CD14-positive monocyte (primary cell): Measurements from ENCODE around the gene GTPBP6. TPM values are rescaled to one million over a fixed set of nuclear protein-coding genes. Genes with fewer than 3 reads are reported as not detected.

Experiments
- DNase-seq, 3 donors: peaks; one replicate each; pipeline ENCODE4 v3.0.0-alpha.2; 2011 to 2022
- H2AFZ ChIP-seq: 2 replicates; pipeline ENCODE4 v1.6.0; 2012; ENCODE audit warnings: mild to moderate bottlenecking, low read depth, low read length, inconsistent platforms; ENCODE audit not compliant: insufficient read depth, poor library complexity, severe bottlenecking
- H3K27ac ChIP-seq, 2 donors: 1 replicate in 1 of 2; 2 replicates in 1 of 2; pipeline ENCODE4 v1.5.1; 2012 to 2013; ENCODE audit warnings: low read length in 2 of 2, control low read depth in 1 of 2, inconsistent platforms in 1 of 2, low read depth in 1 of 2, mild to moderate bottlenecking in 1 of 2
- H3K27me3 ChIP-seq, 2 donors: one replicate each; pipeline versions ENCODE4 v1.6.0 to v1.6.1; 2011 to 2013; ENCODE audit warnings: low read length in 2 of 2; ENCODE audit not compliant: control insufficient read depth in 2 of 2, insufficient read depth in 2 of 2
- H3K36me3 ChIP-seq, 2 donors: replicated peaks in 1 of 2; 1 replicate in 1 of 2; 2 replicates in 1 of 2; pipeline versions ENCODE4 v1.5.1 to v1.6.1; 2012 to 2013; ENCODE audit warnings: low read length in 2 of 2, control low read depth in 1 of 2, inconsistent platforms in 1 of 2, mild to moderate bottlenecking in 1 of 2; ENCODE audit not compliant: insufficient read depth in 2 of 2, control insufficient read depth in 1 of 2
- H3K4me1 ChIP-seq, 2 donors: 1 replicate in 1 of 2; 2 replicates in 1 of 2; pipeline versions ENCODE4 v1.5.1 to v1.6.1; 2012 to 2013; ENCODE audit warnings: low read length in 2 of 2, control low read depth in 1 of 2, inconsistent platforms in 1 of 2, mild to moderate bottlenecking in 1 of 2, moderate library complexity in 1 of 2; ENCODE audit not compliant: insufficient read depth in 2 of 2, control insufficient read depth in 1 of 2
- H3K4me2 ChIP-seq: replicated peaks from 2 replicates; pipeline ENCODE3; 2012; ENCODE audit warnings: low read length, moderate library complexity, mild to moderate bottlenecking; ENCODE audit not compliant: poor library complexity, severe bottlenecking; ENCODE audit errors: extremely low read depth
- H3K4me3 ChIP-seq, 3 experiments: fragments of 200-600 bp in 1 of 3; sonication (generic) in 1 of 3; replicated peaks in 1 of 3; 1 replicate in 2 of 3; 2 replicates in 1 of 3; pipeline ENCODE4 v1.5.1; 2011 to 2013; ENCODE audit warnings: low read length in 3 of 3, mild to moderate bottlenecking in 3 of 3, control low read depth in 2 of 3, low read depth in 2 of 3, inconsistent platforms in 1 of 3, moderate library complexity in 1 of 3
- H3K79me2 ChIP-seq: 2 replicates; pipeline ENCODE4 v1.6.0; 2012; ENCODE audit warnings: mild to moderate bottlenecking, control low read depth, inconsistent platforms, low read length, moderate library complexity; ENCODE audit not compliant: insufficient read depth
- H3K9ac ChIP-seq: 2 replicates; pipeline ENCODE4 v1.6.0; 2017; ENCODE audit warnings: low read length, mild to moderate bottlenecking; ENCODE audit not compliant: insufficient read depth, poor library complexity, severe bottlenecking
- H3K9me3 ChIP-seq, 2 donors: replicated peaks in 1 of 2; 1 replicate in 1 of 2; 2 replicates in 1 of 2; pipeline versions ENCODE4 v1.5.1 to v1.6.1; 2012 to 2013; ENCODE audit warnings: low read length in 2 of 2, control low read depth in 1 of 2; ENCODE audit not compliant: control insufficient read depth in 1 of 2, insufficient read depth in 1 of 2
- H4K20me1 ChIP-seq: 2 replicates; pipeline ENCODE4 v1.6.0; 2012; ENCODE audit warnings: mild to moderate bottlenecking, low read length, control low read depth, moderate library complexity; ENCODE audit not compliant: insufficient read depth
- H3K27ac Mint-ChIP-seq, 7 donors: one replicate each; pipeline ENCODE4 v1.8.0; 2020; ENCODE audit warnings: mild to moderate bottlenecking in 7 of 7, mixed read lengths in 7 of 7, moderate library complexity in 6 of 7, inconsistent platforms in 2 of 7
- H3K27me3 Mint-ChIP-seq, 3 donors: one replicate each; pipeline ENCODE4 v1.8.0; 2021 to 2022; ENCODE audit warnings: low read depth in 3 of 3, mild to moderate bottlenecking in 3 of 3, mixed read lengths in 3 of 3, moderate library complexity in 3 of 3, inconsistent platforms in 1 of 3
- H3K36me3 Mint-ChIP-seq, 2 donors: one replicate each; pipeline ENCODE4 v1.8.0; 2020; ENCODE audit warnings: mixed read lengths in 2 of 2, inconsistent platforms in 1 of 2, mild to moderate bottlenecking in 1 of 2
- H3K4me1 Mint-ChIP-seq: one replicate; pipeline ENCODE4 v1.8.0; 2020; ENCODE audit warnings: mild to moderate bottlenecking, mixed read lengths
- H3K4me3 Mint-ChIP-seq, 2 donors: one replicate each; pipeline ENCODE4 v1.8.0; 2020; ENCODE audit warnings: mild to moderate bottlenecking in 2 of 2, mixed read lengths in 2 of 2, moderate library complexity in 1 of 2
- H3K9me3 Mint-ChIP-seq, 7 donors: one replicate each; pipeline ENCODE4 v1.8.0; 2020 to 2022; ENCODE audit warnings: mixed read lengths in 7 of 7, mild to moderate bottlenecking in 6 of 7, moderate library complexity in 6 of 7, inconsistent platforms in 2 of 7
- CTCF ChIP-seq: fragments of 200-600 bp; IDR thresholded peaks from one replicate; pipeline ENCODE4 v1.8.0; 2022; ENCODE audit warnings: antibody characterized with exemption, mild to moderate bottlenecking
- WGBS: methylation state at CpG from one replicate; pipeline ENCODE4 v1.1.5; 2013; ENCODE audit warnings: missing lambda C conversion rate; ENCODE audit not compliant: insufficient coverage; 5-methylcytosine and 5-hydroxymethylcytosine counted together
- intact Hi-C, 2 donors: fragments of 100-400 bp; cut with micrococcal nuclease; formaldehyde crosslinking; loops; one replicate each; pipeline versions ENCODE4 v1.15.0 to v1.15.1; 2023
- polyA plus RNA-seq, 3 donors: library from polyadenylated mRNA; depleted of rRNA in 1 of 3; unstranded in 2 of 3; stranded (reverse) in 1 of 3; fragments of 300-500 nt in 2 of 3; fragments of >200 nt in 1 of 3; fragmentation: Illumina TruSeq in 2 of 3; gene quantifications; 1 replicate in 2 of 3; 2 replicates in 1 of 3; pipeline ENCODE4 v1.2.3, GENCODE V29; 2012 to 2021

The GTPBP6 gene
- polyA plus RNA-seq, 3 donors: 17.2 to 39.3 (median 27.0) TPM

GRCh38 chrX:362937-363620 lies 44.5 kb upstream of the GTPBP6 start:
- Mint-ChIP-seq H3K9me3 (peaks cover 41 to 59% (median 55%) of the 10 kb centered on the region in 7 donors), H3K27me3 (no peaks in the 10 kb centered on the region), H3K27ac (no peak overlapping the region), H3K4me3 (no peak overlapping the region), H3K36me3 (peaks cover 36 to 47% of the 10 kb centered on the region in 2 donors), H3K4me1 (no peaks in the 10 kb centered on the region)
- H3K4me2 ChIP-seq: no peak overlapping the region
- H3K79me2 ChIP-seq: no peaks in the 10 kb centered on the region
- intact Hi-C loops: no loop called here
- no peaks in the 10 kb centered on the region for H3K4me1 ChIP-seq
- WGBS: 72% methylated on average over 36 of the region's 38 CpGs
- H3K9me3 ChIP-seq: peaks cover 57 to 60% of the 10 kb centered on the region in 2 donors
- no peak for DNase-seq
- no peak for TF ChIP-seq CTCF
- H2AFZ ChIP-seq: no peak overlapping the region
- no peaks in the 10 kb centered on the region for H3K27me3 ChIP-seq
- no peak overlapping the region for H3K4me3 ChIP-seq
- H3K9ac ChIP-seq: no peak overlapping the region
- no peaks in the 10 kb centered on the region for H4K20me1 ChIP-seq
- no peak overlapping the region for H3K27ac ChIP-seq
- peaks cover 6 to 24% of the 10 kb centered on the region in 2 donors for H3K36me3 ChIP-seq

GRCh38 chrX:362351-362750 lies 43.8 kb upstream of the GTPBP6 start:
- H3K36me3 ChIP-seq: peaks cover 6 to 24% of the 10 kb centered on the region in 2 donors
- H3K9ac ChIP-seq: no peak overlapping the region
- H2AFZ ChIP-seq: no peak overlapping the region
- H3K9me3 Mint-ChIP-seq: peaks cover 41 to 64% (median 60%) of the 10 kb centered on the region in 7 donors
- H3K4me2 ChIP-seq: no peak overlapping the region
- no peak overlapping the region for H3K27ac ChIP-seq
- no peaks in the 10 kb centered on the region for H3K27me3 Mint-ChIP-seq
- H3K4me3 Mint-ChIP-seq: no peak overlapping the region
- intact Hi-C loops: no loop called here
- no peak for TF ChIP-seq CTCF
- peaks cover 40 to 53% of the 10 kb centered on the region in 2 donors for H3K36me3 Mint-ChIP-seq
- H3K27ac Mint-ChIP-seq: no peak overlapping the region
- no peaks in the 10 kb centered on the region for H3K27me3 ChIP-seq
- H3K4me1 ChIP-seq: no peaks in the 10 kb centered on the region
- no peak overlapping the region for H3K4me3 ChIP-seq
- H4K20me1 ChIP-seq: no peaks in the 10 kb centered on the region
- H3K79me2 ChIP-seq: no peaks in the 10 kb centered on the region
- no peak for DNase-seq
- peaks cover 60 to 61% of the 10 kb centered on the region in 2 donors for H3K9me3 ChIP-seq
- WGBS: 98% methylated on average over 11 of the region's 13 CpGs
- H3K4me1 Mint-ChIP-seq: peaks cover 5% of the 10 kb centered on the region
